ENCODE measurements around the gene PLEKHM2. TPM values are rescaled to one million over a fixed set of nuclear protein-coding genes. Genes with fewer than 3 reads are reported as not detected.

PLEKHM2 gene
- total RNA-seq, 4 donors from 2014 or later = 41.9 to 74.5 (median 55.7) TPM

DNA sequence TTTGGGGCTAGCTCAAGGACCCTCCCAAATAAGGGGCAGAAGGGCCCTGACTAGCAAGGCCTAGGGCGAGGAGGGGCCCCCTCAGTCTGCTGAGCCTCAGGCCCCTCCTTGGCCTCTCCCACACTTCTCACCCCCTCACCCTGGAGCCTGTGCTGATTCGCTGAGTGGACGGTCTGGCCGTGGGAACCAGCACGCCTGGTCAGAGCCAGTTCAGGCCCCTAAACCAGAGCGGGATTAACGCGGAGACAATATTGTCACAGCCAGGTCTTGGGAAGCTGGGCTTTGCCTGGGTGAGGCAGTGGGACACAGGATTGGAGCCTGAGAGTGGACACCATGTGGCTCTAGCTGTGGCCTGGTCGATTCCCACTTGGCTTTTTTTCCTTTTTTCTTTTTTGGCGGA, 69.7 kb downstream of the PLEKHM2 start:
- TF ChIP-seq, protein P1, sequence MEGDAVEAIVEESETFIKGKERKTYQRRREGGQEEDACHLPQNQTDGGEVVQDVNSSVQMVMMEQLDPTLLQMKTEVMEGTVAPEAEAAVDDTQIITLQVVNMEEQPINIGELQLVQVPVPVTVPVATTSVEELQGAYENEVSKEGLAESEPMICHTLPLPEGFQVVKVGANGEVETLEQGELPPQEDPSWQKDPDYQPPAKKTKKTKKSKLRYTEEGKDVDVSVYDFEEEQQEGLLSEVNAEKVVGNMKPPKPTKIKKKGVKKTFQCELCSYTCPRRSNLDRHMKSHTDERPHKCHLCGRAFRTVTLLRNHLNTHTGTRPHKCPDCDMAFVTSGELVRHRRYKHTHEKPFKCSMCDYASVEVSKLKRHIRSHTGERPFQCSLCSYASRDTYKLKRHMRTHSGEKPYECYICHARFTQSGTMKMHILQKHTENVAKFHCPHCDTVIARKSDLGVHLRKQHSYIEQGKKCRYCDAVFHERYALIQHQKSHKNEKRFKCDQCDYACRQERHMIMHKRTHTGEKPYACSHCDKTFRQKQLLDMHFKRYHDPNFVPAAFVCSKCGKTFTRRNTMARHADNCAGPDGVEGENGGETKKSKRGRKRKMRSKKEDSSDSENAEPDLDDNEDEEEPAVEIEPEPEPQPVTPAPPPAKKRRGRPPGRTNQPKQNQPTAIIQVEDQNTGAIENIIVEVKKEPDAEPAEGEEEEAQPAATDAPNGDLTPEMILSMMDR (IDR thresholded peaks at IDR 0.05; ENCODE audit: low read depth) = no peak

DNA sequence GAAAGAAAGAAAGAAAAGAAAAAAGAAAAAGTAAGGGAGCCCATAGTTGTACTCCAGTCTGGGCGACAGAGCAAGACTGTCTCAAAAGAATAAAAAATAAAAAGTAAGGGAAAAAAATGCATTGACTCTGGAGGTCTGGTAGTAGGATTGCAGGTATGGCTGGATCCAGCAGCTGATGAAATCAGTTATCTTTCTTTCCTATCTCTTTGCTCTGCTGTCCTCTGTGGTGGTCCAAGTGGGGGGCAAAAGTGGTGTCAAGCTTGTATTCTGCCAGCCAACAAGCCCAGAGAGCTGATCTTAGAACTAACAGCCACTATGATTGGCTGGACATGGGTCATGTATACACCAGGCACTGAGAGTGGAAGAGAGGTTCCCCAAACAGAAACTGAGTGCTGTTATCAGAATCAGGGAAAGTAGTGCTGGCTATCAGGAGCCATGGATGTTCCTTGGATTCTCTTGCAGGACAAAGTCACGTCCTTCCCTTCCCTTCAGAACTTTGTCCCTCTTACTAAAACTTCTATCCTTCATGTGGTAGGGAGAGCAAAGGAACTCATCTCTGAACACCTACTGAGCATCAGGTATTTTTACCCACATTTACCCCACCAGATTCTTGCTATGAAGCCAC, 71.0 kb downstream of the PLEKHM2 start:
- TF ChIP-seq, protein P1 (IDR thresholded peaks at IDR 0.05; ENCODE audit: low read depth) = no peak

DNA sequence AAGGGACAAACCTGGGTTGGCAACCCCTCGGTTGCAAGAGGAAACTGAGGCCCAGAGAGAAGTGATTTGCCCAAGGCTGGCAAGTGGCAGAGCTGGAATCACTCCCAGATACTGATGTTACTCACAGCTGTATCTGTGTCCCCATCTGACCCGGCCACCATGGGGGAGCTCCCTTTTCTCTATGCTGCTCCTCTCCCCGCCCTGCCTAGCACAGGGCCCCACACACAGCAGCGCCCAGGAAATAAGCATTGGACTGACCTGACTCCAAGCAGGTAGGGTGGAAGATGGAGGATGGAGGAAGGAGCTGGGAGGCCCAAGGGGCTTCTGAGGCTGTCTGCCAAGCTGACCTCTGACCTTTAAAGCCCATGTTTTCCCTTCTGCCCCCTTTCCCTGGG, 71.5 kb downstream of the PLEKHM2 start:
- TF ChIP-seq, protein P1 (IDR thresholded peaks at IDR 0.05; ENCODE audit: low read depth) = no peak

DNA sequence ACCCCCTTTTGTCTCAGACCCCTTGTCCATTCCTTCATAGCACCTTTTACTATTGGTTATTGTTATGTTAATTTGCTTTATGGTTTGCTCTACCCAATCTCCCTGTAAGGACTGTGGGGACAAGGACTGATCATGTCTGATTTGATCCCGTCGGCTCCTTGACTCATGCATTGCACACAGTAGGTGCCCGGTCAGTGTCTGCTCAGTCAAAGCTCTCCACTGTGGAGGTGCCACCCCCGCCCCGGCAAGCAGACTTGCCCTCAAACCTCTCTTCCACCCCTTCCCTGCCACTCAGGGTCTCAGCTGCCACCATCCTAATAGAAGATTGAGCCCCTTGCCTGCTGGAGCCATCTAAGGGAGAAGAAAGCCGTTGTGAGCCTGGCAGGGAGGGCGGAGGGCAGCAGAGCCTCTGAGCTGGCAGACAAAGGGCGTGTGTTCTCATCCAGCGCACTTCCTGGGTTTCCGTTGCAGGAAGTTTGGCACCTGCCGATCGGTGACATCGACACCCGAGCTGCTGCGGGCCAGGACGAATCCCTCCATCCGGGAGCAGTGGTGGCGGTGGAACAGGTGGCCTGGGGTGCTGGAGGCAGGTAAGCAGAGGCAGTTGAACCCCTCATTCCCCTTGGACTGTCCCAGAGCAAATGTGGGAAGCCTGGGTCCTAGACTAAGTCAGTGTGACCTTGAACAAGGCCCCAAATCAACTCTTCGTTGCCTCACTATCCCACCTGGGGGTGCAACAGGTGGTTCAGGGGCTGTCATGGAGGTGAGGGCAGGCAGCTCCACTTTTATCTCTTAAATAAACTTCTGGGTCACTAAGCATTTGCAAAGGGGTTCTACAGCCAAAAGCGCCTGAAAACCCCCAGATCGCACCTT, 72.3 kb downstream of the PLEKHM2 start:
- TF ChIP-seq, protein P1 (IDR thresholded peaks at IDR 0.05; ENCODE audit: low read depth) = no peak

DNA sequence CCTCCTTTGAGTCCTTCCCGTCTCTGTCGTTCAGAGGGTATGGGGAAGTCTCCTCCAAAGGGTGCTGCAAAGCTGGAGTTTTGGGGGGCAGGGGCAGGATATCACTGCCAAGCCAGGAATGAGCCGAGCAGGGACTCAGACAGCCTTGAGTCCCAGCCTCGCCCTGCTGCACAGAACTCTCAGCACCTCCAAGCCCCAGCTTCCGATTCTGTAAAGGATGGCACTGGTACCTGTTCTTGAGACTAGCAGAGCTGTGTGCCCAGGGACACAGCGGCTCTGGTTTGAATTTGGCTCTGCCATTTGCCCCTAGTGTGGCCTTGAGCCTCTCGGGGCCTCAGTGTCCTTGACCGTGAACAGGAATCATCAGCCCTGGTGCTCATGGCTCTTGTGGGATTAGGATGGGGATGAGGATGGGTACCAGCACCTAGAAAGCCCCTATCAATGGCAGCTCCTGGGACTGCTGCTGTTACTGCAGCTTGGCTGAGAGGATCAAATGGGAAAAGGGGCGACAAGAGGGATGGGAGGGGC, 73.0 kb downstream of the PLEKHM2 start:
- TF ChIP-seq, protein P1 (IDR thresholded peaks at IDR 0.05; ENCODE audit: low read depth) = no peak

DNA sequence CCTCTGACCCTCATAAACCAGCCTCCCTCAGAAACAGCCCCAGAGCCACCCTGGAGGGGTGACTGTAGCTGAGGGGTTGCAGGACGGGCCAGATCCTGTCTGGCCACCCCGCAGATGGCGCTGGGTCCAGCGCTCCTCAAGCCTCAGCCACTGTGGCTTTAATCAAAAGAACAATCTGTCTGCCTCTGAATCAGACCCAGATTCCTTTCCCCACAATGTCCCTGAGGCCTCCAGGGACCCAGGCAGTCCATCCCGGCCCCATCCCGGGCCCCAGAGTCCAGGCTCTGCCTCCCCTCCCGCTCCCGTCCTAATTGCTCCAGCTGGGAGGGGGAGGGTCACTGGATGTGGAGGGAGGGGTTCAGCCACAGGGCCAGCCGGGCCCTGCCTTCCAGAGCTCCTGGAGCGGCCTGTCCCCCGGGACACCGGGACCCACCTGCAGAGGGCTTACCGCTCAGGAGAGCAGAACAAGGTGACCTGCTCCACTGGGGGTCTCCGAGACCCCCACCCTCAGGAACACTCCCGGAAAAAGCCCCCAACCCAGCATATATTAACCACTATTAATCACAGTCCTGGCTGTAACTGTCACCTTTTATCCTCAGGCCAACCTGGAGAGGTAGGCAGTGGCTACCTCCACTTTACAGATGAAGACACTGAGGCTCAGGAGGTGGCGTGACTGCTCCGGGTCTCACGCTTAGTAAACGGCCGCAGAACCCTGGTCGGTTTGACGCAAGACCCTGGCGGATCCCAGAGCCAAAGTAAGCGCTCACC, 73.6 kb downstream of the PLEKHM2 start:
- TF ChIP-seq, protein P1 (IDR thresholded peaks at IDR 0.05; ENCODE audit: low read depth) = no peak

All from subcutaneous adipose tissue (tissue), 4 donors.